ENCODE measurements around the gene HUNK.
"Not testable (repeated sequence)": the region's sequence is repeated elsewhere in the genome, so short reads cannot be mapped to it uniquely, and the experiment has no call there.

Gene HUNK

GRCh38 chr21:31848326-31848985, 24.4 kb upstream of the HUNK start:
- no peaks in the 10 kb centered on the region for H3K27me3 ChIP-seq (replicated peaks; ENCODE audit: control insufficient read depth, insufficient read depth, low read length)
- no peak for TF ChIP-seq CTCF (IDR thresholded peaks at IDR 0.05; ENCODE audit: insufficient read depth, low read length, poor library complexity, severe bottlenecking)
- no peaks in the 10 kb centered on the region for H3K36me3 ChIP-seq (ENCODE audit: control insufficient read depth, insufficient read depth, low read length)
- no peak for DNase-seq (ENCODE audit: extremely low read depth, insufficient read length)
- no peak overlapping the region for H3K4me3 ChIP-seq (replicated peaks; ENCODE audit: low read depth, low read length)

GRCh38 chr21:31850886-31851285, 21.9 kb upstream of the HUNK start:
- no peaks in the 10 kb centered on the region for H3K36me3 ChIP-seq (ENCODE audit: control insufficient read depth, insufficient read depth, low read length)
- H3K27me3 ChIP-seq (replicated peaks; ENCODE audit: control insufficient read depth, insufficient read depth, low read length), result no peaks in the 10 kb centered on the region
- DNase-seq (ENCODE audit: extremely low read depth, insufficient read length), result no peak
- H3K4me3 ChIP-seq (replicated peaks; ENCODE audit: low read depth, low read length), result no peak overlapping the region
- TF ChIP-seq CTCF (IDR thresholded peaks at IDR 0.05; ENCODE audit: insufficient read depth, low read length, poor library complexity, severe bottlenecking), result no peak

- no peak for TF ChIP-seq CTCF (IDR thresholded peaks at IDR 0.05; ENCODE audit: insufficient read depth, low read length, poor library complexity, severe bottlenecking)
- Histone ChIP-seq H3K27me3 (replicated peaks; ENCODE audit: control insufficient read depth, insufficient read depth, low read length) (no peaks in the 10 kb centered on the region; the same call in 1 of the 2 replicates), H3K36me3 (ENCODE audit: control insufficient read depth, insufficient read depth, low read length) (no peaks in the 10 kb centered on the region), H3K4me3 (replicated peaks; ENCODE audit: low read depth, low read length) (no peak overlapping the region)
- DNase-seq (ENCODE audit: extremely low read depth, insufficient read length), result no peak
Measured at GRCh38 chr21:31855180-31855579, 17.6 kb upstream of the HUNK start.

GRCh38 chr21:31857096-31857495, 15.7 kb upstream of the HUNK start:
- no peak for TF ChIP-seq CTCF (IDR thresholded peaks at IDR 0.05; ENCODE audit: insufficient read depth, low read length, poor library complexity, severe bottlenecking)
- no peaks in the 10 kb centered on the region for H3K36me3 ChIP-seq (ENCODE audit: control insufficient read depth, insufficient read depth, low read length)
- no peaks in the 10 kb centered on the region; the same call in none of the 2 replicates for H3K27me3 ChIP-seq (replicated peaks; ENCODE audit: control insufficient read depth, insufficient read depth, low read length)
- DNase-seq (ENCODE audit: extremely low read depth, insufficient read length), result no peak
- H3K4me3 ChIP-seq (replicated peaks; ENCODE audit: low read depth, low read length), result no peak overlapping the region

GRCh38 chr21:31857631-31858030, 15.2 kb upstream of the HUNK start:
- H3K36me3 ChIP-seq (ENCODE audit: control insufficient read depth, insufficient read depth, low read length); H3K27me3 ChIP-seq (replicated peaks; ENCODE audit: control insufficient read depth, insufficient read depth, low read length); DNase-seq (ENCODE audit: extremely low read depth, insufficient read length): not testable (repeated sequence)

GRCh38 chr21:31860851-31861250, 12.0 kb upstream of the HUNK start:
- no peak for TF ChIP-seq CTCF (IDR thresholded peaks at IDR 0.05; ENCODE audit: insufficient read depth, low read length, poor library complexity, severe bottlenecking)
- Histone ChIP-seq H3K36me3 (ENCODE audit: control insufficient read depth, insufficient read depth, low read length) (no peaks in the 10 kb centered on the region), H3K27me3 (replicated peaks; ENCODE audit: control insufficient read depth, insufficient read depth, low read length) (no peaks in the 10 kb centered on the region; the same call in none of the 2 replicates), H3K4me3 (replicated peaks; ENCODE audit: low read depth, low read length) (no peak overlapping the region)
- DNase-seq (ENCODE audit: extremely low read depth, insufficient read length), result no peak

More at GRCh38 chr21:31857631-31858030, 15.2 kb upstream of the HUNK start:
- not testable (repeated sequence) for H3K4me3 ChIP-seq (replicated peaks; ENCODE audit: low read depth, low read length)
